Uterus (tissue), 4 donors: ENCODE data around the gene SNX19. TPM values are rescaled to one million over a fixed set of nuclear protein-coding genes. Genes with fewer than 3 reads are reported as not detected.
A peak's percentile ranks its signal among the peaks of the same experiment; 100 is the strongest.

Experiments used
- DNase-seq, 2 donors: peaks; one replicate each; pipeline ENCODE4 v3.0.0-alpha.2; 2019 to 2020
- H3K27ac ChIP-seq, 2 donors: fragments of 200-600 bp; sonication (generic); 1 replicate in 1 of 2; 2 replicates in 1 of 2; pipeline ENCODE4 v1.5.1; 2016 to 2018
- H3K27me3 ChIP-seq, 2 donors: fragments of 200-600 bp; sonication (generic); one replicate each; pipeline ENCODE4 v1.5.1; 2018 to 2019; ENCODE audit warnings: control low read depth in 1 of 2
- H3K36me3 ChIP-seq, 2 donors: fragments of 200-600 bp; sonication (generic); one replicate each; pipeline ENCODE4 v1.5.1; 2019; ENCODE audit warnings: control low read depth in 1 of 2
- H3K4me1 ChIP-seq, 2 donors: fragments of 200-600 bp; sonication (generic); one replicate each; pipeline ENCODE4 v1.5.1; 2018 to 2019; ENCODE audit warnings: control low read depth in 1 of 2
- H3K4me3 ChIP-seq, 2 donors: fragments of 200-600 bp; sonication (generic); 1 replicate in 1 of 2; 2 replicates in 1 of 2; pipeline ENCODE4 v1.5.1; 2018 to 2019; ENCODE audit warnings: mild to moderate bottlenecking in 1 of 2
- H3K9me3 ChIP-seq, 2 donors: fragments of 200-600 bp; sonication (generic); one replicate each; pipeline ENCODE4 v1.5.1; 2019; ENCODE audit warnings: control low read depth in 1 of 2
- POLR2A ChIP-seq, 2 donors: fragments of 450-650 bp; IDR thresholded peaks; one replicate each; pipeline ENCODE4 v1.6.1; 2016; ENCODE audit warnings: antibody characterized with exemption in 2 of 2, mild to moderate bottlenecking in 1 of 2, moderate library complexity in 1 of 2
- intact Hi-C: fragments of 100-400 bp; cut with DNase I; formaldehyde crosslinking; loops from one replicate; pipeline ENCODE4 v1.15.1; 2023; ENCODE audit warnings: low total_unique reads
- total RNA-seq, 4 donors: library from RNA; depleted of rRNA in 3 of 4; stranded (reverse); fragments of >200 nt in 3 of 4; gene quantifications; one replicate each; pipeline versions ENCODE4 v1.1.0 to v1.2.4, GENCODE V29; 2014 to 2023
- TF ChIP-seq, protein P1 (sequence below), 4 experiments: fragments of 200-600 bp in 2 of 4; fragments of 450-650 bp in 2 of 4; sonication (generic) in 2 of 4; IDR thresholded peaks; one replicate each; pipeline ENCODE4 v1.5.1; 2016 to 2019; ENCODE audit warnings: antibody characterized with exemption in 4 of 4, mild to moderate bottlenecking in 2 of 4, moderate library complexity in 1 of 4
- donor health status: DM: yes; HTN: yes; CAD: no.

The SNX19 gene
- total RNA-seq, 4 donors from 2014 or later, result 24.4 to 226 (median 82.3) TPM

DNA sequence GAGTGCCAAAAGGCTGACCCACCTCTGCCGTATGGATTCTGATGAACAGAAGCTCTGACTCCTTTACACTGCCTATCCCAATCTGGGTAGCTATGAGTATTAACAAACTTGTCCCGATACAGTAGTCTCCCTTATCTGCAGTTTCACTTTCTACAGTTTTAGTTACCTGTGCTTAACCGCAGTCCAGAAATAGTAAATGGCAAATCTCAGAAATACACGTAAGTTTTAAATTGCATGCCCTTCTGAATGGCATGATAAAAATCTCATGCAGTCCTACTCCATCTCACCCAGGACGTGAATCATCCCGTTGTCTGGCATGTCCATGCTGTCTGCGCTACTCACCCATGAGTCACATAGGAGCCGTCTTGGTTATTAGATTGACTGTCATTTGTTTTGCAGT is 68.8 kb downstream of the SNX19 start:
- DNase-seq, result no peak
- no peaks in the 10 kb centered on the region for H3K9me3 ChIP-seq
- TF ChIP-seq, protein P1, sequence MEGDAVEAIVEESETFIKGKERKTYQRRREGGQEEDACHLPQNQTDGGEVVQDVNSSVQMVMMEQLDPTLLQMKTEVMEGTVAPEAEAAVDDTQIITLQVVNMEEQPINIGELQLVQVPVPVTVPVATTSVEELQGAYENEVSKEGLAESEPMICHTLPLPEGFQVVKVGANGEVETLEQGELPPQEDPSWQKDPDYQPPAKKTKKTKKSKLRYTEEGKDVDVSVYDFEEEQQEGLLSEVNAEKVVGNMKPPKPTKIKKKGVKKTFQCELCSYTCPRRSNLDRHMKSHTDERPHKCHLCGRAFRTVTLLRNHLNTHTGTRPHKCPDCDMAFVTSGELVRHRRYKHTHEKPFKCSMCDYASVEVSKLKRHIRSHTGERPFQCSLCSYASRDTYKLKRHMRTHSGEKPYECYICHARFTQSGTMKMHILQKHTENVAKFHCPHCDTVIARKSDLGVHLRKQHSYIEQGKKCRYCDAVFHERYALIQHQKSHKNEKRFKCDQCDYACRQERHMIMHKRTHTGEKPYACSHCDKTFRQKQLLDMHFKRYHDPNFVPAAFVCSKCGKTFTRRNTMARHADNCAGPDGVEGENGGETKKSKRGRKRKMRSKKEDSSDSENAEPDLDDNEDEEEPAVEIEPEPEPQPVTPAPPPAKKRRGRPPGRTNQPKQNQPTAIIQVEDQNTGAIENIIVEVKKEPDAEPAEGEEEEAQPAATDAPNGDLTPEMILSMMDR (IDR thresholded peaks at IDR 0.05), result no peak
- no peaks in the 10 kb centered on the region for H3K27me3 ChIP-seq
- no peaks in the 10 kb centered on the region for H3K4me1 ChIP-seq
- H3K27ac ChIP-seq, result no peak overlapping the region
- no peaks in the 10 kb centered on the region for H3K36me3 ChIP-seq
- no peak overlapping the region for H3K4me3 ChIP-seq
- intact Hi-C loops, result no loop called here

DNA sequence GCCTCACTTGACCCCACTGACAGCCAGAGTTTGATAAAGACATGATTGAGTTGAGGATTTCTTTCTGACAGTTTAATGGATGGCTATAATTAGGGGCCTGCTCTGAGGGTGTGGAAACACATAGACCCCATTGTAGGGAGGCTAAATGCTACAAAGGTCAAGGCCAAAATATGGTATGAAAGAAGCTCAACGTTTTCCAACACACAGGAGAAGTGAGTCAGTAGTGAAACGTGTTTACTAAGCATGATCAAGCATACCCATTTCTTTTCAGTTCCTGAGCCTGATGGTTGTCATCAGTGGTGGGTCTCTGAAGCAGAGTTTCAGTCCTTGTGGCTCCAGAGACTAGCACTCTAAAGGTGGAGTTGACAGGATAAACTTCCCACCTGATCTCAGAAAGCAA is 69.7 kb downstream of the SNX19 start:
- Histone ChIP-seq H3K27ac (no peak overlapping the region), H3K27me3 (no peaks in the 10 kb centered on the region), H3K9me3 (no peaks in the 10 kb centered on the region), H3K4me1 (no peaks in the 10 kb centered on the region), H3K4me3 (no peak overlapping the region), H3K36me3 (no peaks in the 10 kb centered on the region)
- no peak for TF ChIP-seq POLR2A (IDR thresholded peaks at IDR 0.05)
- TF ChIP-seq, protein P1 (IDR thresholded peaks at IDR 0.05), result no peak
- intact Hi-C loops, result no loop called here
- no peak for DNase-seq

DNA sequence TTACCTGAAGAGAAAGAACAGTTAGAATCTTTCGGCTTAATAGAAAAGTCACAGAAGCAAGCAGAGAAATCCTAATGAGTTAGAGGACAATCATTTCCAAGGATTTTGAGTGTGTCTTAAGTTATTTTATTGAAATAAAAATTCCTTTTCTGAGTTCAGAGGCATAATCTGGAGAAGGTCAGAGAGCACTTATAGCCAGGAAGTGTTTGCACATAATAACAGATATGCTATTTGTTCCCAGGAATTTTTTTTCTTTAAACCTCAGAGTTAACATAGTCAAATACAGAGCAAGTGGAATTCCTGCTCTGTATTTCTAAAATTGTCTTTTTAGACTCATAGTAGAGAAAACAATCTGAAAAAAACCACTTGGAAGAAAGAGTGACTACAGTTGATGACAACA is 74.3 kb downstream of the SNX19 start:
- Histone ChIP-seq H3K27ac (no peak overlapping the region), H3K27me3 (no peaks in the 10 kb centered on the region), H3K9me3 (no peaks in the 10 kb centered on the region), H3K36me3 (no peaks in the 10 kb centered on the region), H3K4me3 (no peak overlapping the region), H3K4me1 (no peaks in the 10 kb centered on the region)
- no peak for TF ChIP-seq POLR2A (IDR thresholded peaks at IDR 0.05)
- TF ChIP-seq, protein P1 (IDR thresholded peaks at IDR 0.05), result no peak
- intact Hi-C loops, result no loop called here
- DNase-seq, result no peak

DNA sequence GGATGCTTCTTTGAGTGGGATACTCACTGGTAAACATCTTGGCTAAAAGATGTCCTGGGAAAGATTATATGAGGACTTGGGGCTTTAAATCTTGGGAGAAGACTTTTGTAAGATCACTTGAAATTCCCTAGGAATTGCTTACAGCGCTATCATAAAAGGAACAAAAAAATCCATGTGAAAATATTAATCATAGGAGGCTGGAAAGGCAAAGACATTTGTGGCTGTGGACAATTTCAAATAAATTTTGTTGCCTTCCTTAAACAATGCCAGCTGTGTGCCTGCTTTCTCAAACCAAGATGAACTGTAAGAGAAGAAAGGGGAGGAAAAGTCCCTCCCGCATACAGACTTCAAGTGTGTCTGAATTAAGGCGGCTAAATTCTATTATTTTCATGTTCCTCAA is 75.6 kb downstream of the SNX19 start:
- intact Hi-C loops, result no loop called here

DNA sequence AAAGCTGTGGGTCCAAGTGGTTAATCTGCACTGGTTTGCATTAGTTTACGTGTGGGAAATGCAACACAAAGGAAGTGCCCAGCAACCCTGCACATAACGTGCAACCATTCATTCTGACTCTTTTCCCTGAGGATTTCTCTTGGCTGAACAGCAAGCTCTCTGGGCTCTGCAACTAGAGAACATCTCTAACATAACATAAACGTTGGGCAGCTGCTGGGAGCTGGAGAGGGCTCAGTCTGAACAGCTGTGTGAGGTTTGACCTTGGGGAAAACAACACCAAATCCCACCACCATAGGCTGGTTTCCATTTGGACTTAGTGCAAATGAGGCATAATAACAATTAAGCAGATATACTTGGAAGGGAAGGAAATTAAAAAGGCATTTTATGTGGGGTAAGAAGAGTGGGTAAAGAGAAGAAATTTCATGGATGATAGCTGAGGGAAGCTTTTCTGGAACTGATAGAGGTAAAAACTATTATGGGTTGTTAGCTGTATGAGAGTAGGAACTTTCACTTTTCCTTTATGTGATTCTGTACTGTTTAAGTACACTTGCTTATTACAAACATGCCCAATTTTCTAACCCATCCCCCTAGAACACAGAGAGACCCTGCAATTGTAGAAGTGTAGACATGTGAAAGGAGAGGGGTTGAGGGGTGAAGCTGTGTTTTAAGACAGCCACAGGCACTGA is 76.2 kb downstream of the SNX19 start:
- intact Hi-C loops, result no loop called here
- no peaks in the 10 kb centered on the region for H3K27me3 ChIP-seq
- H3K36me3 ChIP-seq, result no peaks in the 10 kb centered on the region
- DNase-seq, result no peak
- peak overlapping the region in 1 of 2 donors; percentile 17 for H3K27ac ChIP-seq
- H3K4me1 ChIP-seq, result no peaks in the 10 kb centered on the region
- TF ChIP-seq, protein P1 (IDR thresholded peaks at IDR 0.05), result no peak
- no peak for TF ChIP-seq POLR2A (IDR thresholded peaks at IDR 0.05)
- no peak overlapping the region for H3K4me3 ChIP-seq
- H3K9me3 ChIP-seq, result no peaks in the 10 kb centered on the region

More for the DNA sequence above, 75.6 kb downstream of the SNX19 start:
- H3K4me1 ChIP-seq, result no peaks in the 10 kb centered on the region
- TF ChIP-seq, protein P1 (IDR thresholded peaks at IDR 0.05), result no peak
- TF ChIP-seq POLR2A (IDR thresholded peaks at IDR 0.05), result no peak
- H3K4me3 ChIP-seq, result no peak overlapping the region
- H3K9me3 ChIP-seq, result no peaks in the 10 kb centered on the region
- no peaks in the 10 kb centered on the region for H3K36me3 ChIP-seq
- DNase-seq, result no peak
- peak overlapping the region in 1 of 2 donors; percentile 17 for H3K27ac ChIP-seq
- no peaks in the 10 kb centered on the region for H3K27me3 ChIP-seq
